HL-60/S4 treated with retinoic acid at 250 ng/mL for 4 days and 3 days (cell line): ENCODE results near the gene MATN4.

Source experiments
- in situ Hi-C: fragments of 300-500 bp; cut with MboI; formaldehyde crosslinking; loops from 2 replicates; pipeline ENCODE4 v1.7.0; 2022; ENCODE audit warnings: low sequenced_read_pairs

Gene MATN4

GRCh38 chr20:45293041-45294002 lies 14.8 kb downstream of the MATN4 start:
- in situ Hi-C loops = no loop called here

GRCh38 chr20:45292343-45292742 lies 15.8 kb downstream of the MATN4 start:
- in situ Hi-C loops = no loop called here

GRCh38 chr20:45291526-45291925 lies 16.6 kb downstream of the MATN4 start:
- in situ Hi-C loops = no loop called here

- in situ Hi-C loops = no loop called here
Observed at GRCh38 chr20:45290677-45291355, 17.3 kb downstream of the MATN4 start.

GRCh38 chr20:45289942-45290676 lies 18.0 kb downstream of the MATN4 start:
- in situ Hi-C loops = no loop called here

GRCh38 chr20:45288860-45289259 lies 19.2 kb downstream of the MATN4 start:
- in situ Hi-C loops = no loop called here

- in situ Hi-C loops = no loop called here
Observed at GRCh38 chr20:45288376-45288775, 19.7 kb downstream of the MATN4 start.

GRCh38 chr20:45283551-45284057 lies 24.5 kb downstream of the MATN4 start:
- in situ Hi-C loops = no loop called here

GRCh38 chr20:45282700-45283550 lies 25.2 kb downstream of the MATN4 start:
- in situ Hi-C loops = no loop called here

GRCh38 chr20:45279992-45280391 lies 28.1 kb downstream of the MATN4 start:
- in situ Hi-C loops = no loop called here

GRCh38 chr20:45275338-45275737 lies 32.8 kb downstream of the MATN4 start:
- in situ Hi-C loops = no loop called here

- in situ Hi-C loops = no loop called here
Observed at GRCh38 chr20:45269754-45270270, 38.3 kb downstream of the MATN4 start.

- in situ Hi-C loops = no loop called here
Observed at GRCh38 chr20:45269056-45269455, 39.0 kb downstream of the MATN4 start.

GRCh38 chr20:45268531-45268930 lies 39.6 kb downstream of the MATN4 start:
- in situ Hi-C loops = no loop called here

GRCh38 chr20:45266977-45267376 lies 41.1 kb downstream of the MATN4 start:
- in situ Hi-C loops = no loop called here

- in situ Hi-C loops = no loop called here
Observed at GRCh38 chr20:45263556-45264266, 44.4 kb downstream of the MATN4 start.

- in situ Hi-C loops = no loop called here
Observed at GRCh38 chr20:45258664-45259063, 49.4 kb downstream of the MATN4 start.

GRCh38 chr20:45258259-45258658 lies 49.8 kb downstream of the MATN4 start:
- in situ Hi-C loops = no loop called here

- in situ Hi-C loops = no loop called here
Observed at GRCh38 chr20:45257711-45258110, 50.4 kb downstream of the MATN4 start.
